ENCODE results near the gene SHISA3. TPM values are rescaled to one million over a fixed set of nuclear protein-coding genes. Genes with fewer than 3 reads are reported as not detected.
A peak's percentile ranks its signal among the peaks of the same experiment; 100 is the strongest.

The SHISA3 gene
- total and polyA plus RNA-seq, 2 of the 8 experiments (the other 6 are each of a cell fraction or from before 2014, with no cell fraction given) = 2.0 to 9.3 TPM

DNA sequence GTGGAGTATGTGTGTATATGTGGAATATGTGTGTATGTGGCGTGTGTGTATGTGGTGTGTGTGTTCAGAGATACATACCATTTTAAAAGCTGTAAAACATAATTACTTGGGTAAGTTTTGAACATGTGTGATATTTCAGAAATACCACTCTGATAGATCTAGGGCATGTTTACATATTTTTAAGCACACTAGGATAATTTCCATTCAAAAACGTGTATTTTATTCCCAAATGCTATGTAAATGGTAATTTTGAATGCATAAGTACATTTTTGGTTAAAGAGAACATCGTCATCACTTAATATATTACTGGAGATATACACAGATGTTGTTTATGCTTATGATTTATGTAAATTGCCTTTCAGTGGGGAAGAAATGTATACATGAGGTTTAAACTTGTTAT lies 34.7 kb upstream of the SHISA3 start:
- Histone ChIP-seq H3K4me1 (replicated peaks in 1 of 4; ENCODE audit: control insufficient read depth in 3 of 4, insufficient read depth in 4 of 4, low read length in 3 of 4) (no peaks in the 10 kb centered on the region), H3K9me3 (ENCODE audit: insufficient read depth in 2 of 2, low read depth in 1 of 2, low read length in 1 of 2) (no peaks in the 10 kb centered on the region), H3K4ac (replicated peaks; ENCODE audit: insufficient read length, low read depth, low read length) (no peak overlapping the region), H3K23me2 (ENCODE audit: low read depth, low read length) (peaks cover 2% of the 10 kb centered on the region; the same call in 1 of the 2 replicates), H3K79me2 (ENCODE audit: control insufficient read depth in 1 of 2, insufficient read depth in 2 of 2, low read length in 2 of 2) (no peaks in the 10 kb centered on the region), H3K9ac (replicated peaks in 1 of 4; ENCODE audit: extremely low read depth in 1 of 4, low read depth in 3 of 4, low read length in 3 of 4) (no peak overlapping the region), H2AFZ (ENCODE audit: low read length) (no peak overlapping the region), H2BK20ac (ENCODE audit: low read length) (no peak overlapping the region), H2BK5ac (ENCODE audit: low read depth, low read length) (no peak overlapping the region), H3K4me3 (ENCODE audit: extremely low read depth in 1 of 4, insufficient read depth in 2 of 4, low read depth in 3 of 4, low read length in 4 of 4) (no peak overlapping the region), H3K56ac (replicated peaks; ENCODE audit: insufficient read length, low read depth, low read length) (peak overlapping the region; percentile 54), H3K18ac (ENCODE audit: extremely low read depth, low read length) (no peak overlapping the region), H2BK15ac (ENCODE audit: low read length) (no peak overlapping the region), H2AK5ac (ENCODE audit: low read depth, low read length) (no peak overlapping the region), H4K20me1 (replicated peaks in 1 of 2; ENCODE audit: control insufficient read depth in 1 of 2, insufficient read depth in 2 of 2, low read length in 2 of 2) (no peaks in the 10 kb centered on the region), H4K5ac (ENCODE audit: insufficient read length, low read depth, low read length) (no peak overlapping the region), H3K79me1 (ENCODE audit: low read depth, low read length) (no peaks in the 10 kb centered on the region), H3K27ac (ENCODE audit: low read depth, low read length) (no peak overlapping the region), H3K36me3 (ENCODE audit: control insufficient read depth in 2 of 4, insufficient read depth in 4 of 4, low read length in 3 of 4) (no peaks in the 10 kb centered on the region), H3K27me3 (replicated peaks in 1 of 4; ENCODE audit: control insufficient read depth in 3 of 4, extremely low read depth in 1 of 4, insufficient read depth in 3 of 4, low read length in 3 of 4) (peaks cover 0 to 1% (median 0%) of the 10 kb centered on the region in 4 experiments; a peak in 1 of 7 replicates), H4K8ac (ENCODE audit: extremely low read depth, insufficient read depth, low read length) (no peak overlapping the region), H2BK12ac (ENCODE audit: low read depth, low read length) (no peak overlapping the region; the same call in 1 of the 2 replicates), H2BK120ac (replicated peaks; ENCODE audit: low read depth, low read length) (no peak overlapping the region), H3K4me2 (ENCODE audit: insufficient read depth in 1 of 2, low read depth in 2 of 2, low read length in 2 of 2) (no peak overlapping the region), H4K91ac (replicated peaks; ENCODE audit: insufficient read length, low read length) (no peak overlapping the region), H3K14ac (ENCODE audit: insufficient read length) (no peak overlapping the region), H3K23ac (ENCODE audit: insufficient read length) (no peak overlapping the region)
- POLR2A ChIA-PET (ENCODE audit: partially characterized antibody) = no interaction called here
- 90% methylated on average over 3 of the region's 3 CpGs; no CpG with 5 or more reads in 1 of the 2 experiments for WGBS, 2 experiments (ENCODE audit: extremely low coverage in 1 of 2, insufficient coverage in 1 of 2, insufficient read length in 1 of 2, insufficient replicate concordance in 2 of 2, low coverage in 1 of 2, low lambda C conversion rate in 2 of 2, missing lambda C conversion rate in 1 of 2)
- CTCF ChIA-PET (ENCODE audit: partially characterized antibody) = no interaction called here
- FAIRE-seq (no peak), DNase-seq (ENCODE audit: low read depth in 1 of 2, low spot score in 2 of 2) (no peak)
- TF ChIP-seq BRCA1 (IDR thresholded peaks at IDR 0.05; ENCODE audit: low read depth, low read length) (no peak), TAF7 (optimal IDR thresholded peaks at IDR 0.05; ENCODE audit: borderline replicate concordance, low read depth, low read length) (no peak), BACH1 (IDR thresholded peaks at IDR 0.05; ENCODE audit: low read length) (no peak), KDM5A (IDR thresholded peaks at IDR 0.05; ENCODE audit: low read length) (no peak), CTBP2 (IDR thresholded peaks at IDR 0.05; ENCODE audit: borderline replicate concordance, insufficient read depth, insufficient read length, low read length) (no peak), CHD1 (IDR thresholded peaks at IDR 0.05; ENCODE audit: low read depth, low read length) (no peak), KDM4A (IDR thresholded peaks at IDR 0.05; ENCODE audit: low read depth, low read length, severe bottlenecking) (no peak), RXRA (IDR thresholded peaks at IDR 0.05; ENCODE audit: insufficient read depth, low read depth, low read length) (no peak), SP4 (IDR thresholded peaks at IDR 0.05; ENCODE audit: low read length) (no peak), EGR1 (IDR thresholded peaks at IDR 0.05; ENCODE audit: borderline replicate concordance, low read depth, low read length) (no peak), SP2 (IDR thresholded peaks at IDR 0.05; ENCODE audit: low read length) (no peak), GABPA (IDR thresholded peaks at IDR 0.05; ENCODE audit: borderline replicate concordance, insufficient read depth, low read length) (no peak), BCL11A (IDR thresholded peaks at IDR 0.05; ENCODE audit: low read depth in 2 of 2, low read length in 2 of 2) (no peak)
- TF ChIP-seq, protein P1, sequence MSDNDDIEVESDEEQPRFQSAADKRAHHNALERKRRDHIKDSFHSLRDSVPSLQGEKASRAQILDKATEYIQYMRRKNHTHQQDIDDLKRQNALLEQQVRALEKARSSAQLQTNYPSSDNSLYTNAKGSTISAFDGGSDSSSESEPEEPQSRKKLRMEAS (IDR thresholded peaks at IDR 0.05) = no peak
- TF ChIP-seq, protein P2, sequence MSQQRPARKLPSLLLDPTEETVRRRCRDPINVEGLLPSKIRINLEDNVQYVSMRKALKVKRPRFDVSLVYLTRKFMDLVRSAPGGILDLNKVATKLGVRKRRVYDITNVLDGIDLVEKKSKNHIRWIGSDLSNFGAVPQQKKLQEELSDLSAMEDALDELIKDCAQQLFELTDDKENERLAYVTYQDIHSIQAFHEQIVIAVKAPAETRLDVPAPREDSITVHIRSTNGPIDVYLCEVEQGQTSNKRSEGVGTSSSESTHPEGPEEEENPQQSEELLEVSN (IDR thresholded peaks at IDR 0.05) = no peak
